Kidney epithelial cell (primary cell): Measurements from ENCODE around the gene KHK. TPM values are rescaled to one million over a fixed set of nuclear protein-coding genes. Genes with fewer than 3 reads are reported as not detected.

Experiments used
- DNase-seq: peaks from one replicate; pipeline ENCODE4 v3.0.0-alpha.2; 2010; ENCODE audit warnings: low read depth
- H3K27me3 ChIP-seq: 2 replicates; pipeline ENCODE4 v1.6.0; 2011; ENCODE audit warnings: low read length; ENCODE audit not compliant: control insufficient read depth, insufficient read depth
- H3K36me3 ChIP-seq: 2 replicates; pipeline ENCODE4 v1.5.1; 2011; ENCODE audit warnings: low read length; ENCODE audit not compliant: control insufficient read depth, insufficient read depth
- H3K4me3 ChIP-seq: 2 replicates; pipeline ENCODE4 v1.5.1; 2011; ENCODE audit warnings: low read depth, mild to moderate bottlenecking, control low read depth, low read length
- CTCF ChIP-seq: IDR thresholded peaks from 2 replicates; pipeline ENCODE4 v1.5.1; 2011; ENCODE audit warnings: mild to moderate bottlenecking, moderate library complexity, low read length, control low read depth, inconsistent platforms; ENCODE audit not compliant: insufficient read depth, poor library complexity, severe bottlenecking
- total RNA-seq: library from RNA; depleted of rRNA; stranded (reverse); fragments of >200 nt; gene quantifications from 2 replicates; pipeline ENCODE4 v1.2.3, GENCODE V29; 2015

Gene KHK
- total RNA-seq, 1 donor from 2014 or later = 3.1 TPM

GRCh38 chr2:27092696-27093429 lies 6.3 kb downstream of the KHK start:
- H3K27me3 ChIP-seq = no peaks in the 10 kb centered on the region
- no peaks in the 10 kb centered on the region for H3K36me3 ChIP-seq
- no peak for DNase-seq
- no peak for TF ChIP-seq CTCF
- H3K4me3 ChIP-seq = no peak overlapping the region

DNA sequence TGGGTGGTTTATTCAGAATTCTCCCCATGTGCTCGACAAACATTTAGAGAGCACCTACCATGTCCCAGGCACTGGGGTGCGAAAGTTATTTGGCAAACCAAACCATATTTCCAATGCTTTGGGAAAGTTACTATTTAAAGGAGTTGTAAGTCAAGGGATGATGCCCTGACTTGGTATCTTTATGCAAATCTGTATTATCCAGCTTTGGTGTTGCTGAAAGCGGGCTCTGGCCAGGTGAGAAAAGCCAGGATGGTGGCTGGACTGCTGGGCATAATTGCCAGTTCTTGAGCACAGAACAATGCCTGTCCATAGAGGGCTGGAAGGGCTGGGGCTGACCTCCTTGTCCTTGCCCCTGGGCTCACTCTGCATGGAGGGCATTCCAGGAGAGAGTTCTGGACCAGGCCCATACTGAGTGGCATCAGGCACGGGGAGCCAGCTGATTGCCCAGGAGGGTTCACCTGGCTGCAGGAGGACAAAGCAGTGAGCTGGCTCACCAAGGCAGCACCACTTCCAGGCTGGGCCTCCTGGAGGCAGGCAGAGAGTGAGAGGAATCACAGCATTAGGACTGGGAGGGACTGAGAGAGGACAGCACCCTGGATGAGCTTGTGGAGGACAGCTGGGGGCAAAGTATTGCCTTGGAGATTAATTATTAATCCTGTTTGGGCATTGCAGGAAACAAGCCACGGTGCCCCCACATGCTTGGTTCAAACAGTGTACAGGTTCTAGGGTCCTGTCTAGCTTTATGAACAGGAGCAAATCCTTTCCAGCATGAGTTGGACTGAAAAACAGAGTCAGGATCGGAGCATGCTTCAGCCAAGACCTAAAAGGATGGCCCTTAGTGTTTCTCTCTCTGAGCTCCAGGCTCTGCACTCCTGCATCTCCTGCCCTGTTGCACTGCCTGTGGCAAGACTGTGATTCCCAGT lies 7.1 kb downstream of the KHK start:
- H3K27me3 ChIP-seq = no peaks in the 10 kb centered on the region
- DNase-seq = no peak
- TF ChIP-seq CTCF = no peak
- H3K36me3 ChIP-seq = no peaks in the 10 kb centered on the region
- H3K4me3 ChIP-seq = no peak overlapping the region

GRCh38 chr2:27094353-27094984 lies 7.9 kb downstream of the KHK start:
- DNase-seq = no peak
- Histone ChIP-seq H3K4me3 (no peak overlapping the region), H3K27me3 (no peaks in the 10 kb centered on the region), H3K36me3 (no peaks in the 10 kb centered on the region)
- TF ChIP-seq CTCF = no peak

GRCh38 chr2:27095427-27095744 lies 8.8 kb downstream of the KHK start:
- no peaks in the 10 kb centered on the region for H3K36me3 ChIP-seq
- H3K27me3 ChIP-seq = no peaks in the 10 kb centered on the region
- H3K4me3 ChIP-seq = no peak overlapping the region
- DNase-seq = no peak
- no peak for TF ChIP-seq CTCF

GRCh38 chr2:27095745-27096651 lies 9.4 kb downstream of the KHK start:
- H3K4me3 ChIP-seq = peak overlapping the region; percentile 16
- no peak for TF ChIP-seq CTCF
- DNase-seq = no peak

More at GRCh38 chr2:27095745-27096651, 9.4 kb downstream of the KHK start:
- Histone ChIP-seq H3K36me3 (no peaks in the 10 kb centered on the region), H3K27me3 (no peaks in the 10 kb centered on the region)
